ENCODE results near the gene ARG2. TPM values are rescaled to one million over a fixed set of nuclear protein-coding genes. Genes with fewer than 3 reads are reported as not detected.

Gene ARG2
- total RNA-seq, 1 donor from 2014 or later: 1.0 TPM

- H3K27me3 ChIP-seq (ENCODE audit: control insufficient read depth in 3 of 3, insufficient read depth in 3 of 3, low read length in 3 of 3): no peaks in the 10 kb centered on the region
- H3K36me3 ChIP-seq (ENCODE audit: control insufficient read depth in 3 of 3, insufficient read depth in 3 of 3, low read length in 3 of 3): peaks cover 19 to 66% (median 60%) of the 10 kb centered on the region in 3 donors
- no peaks in the 10 kb centered on the region for H3K9me3 ChIP-seq (ENCODE audit: control insufficient read depth in 3 of 3, low read length in 3 of 3)
- H3K9ac ChIP-seq (ENCODE audit: low read depth in 1 of 3, low read length in 3 of 3): no peak overlapping the region
- H3K4me1 ChIP-seq (ENCODE audit: control insufficient read depth in 3 of 3, insufficient read depth in 3 of 3, low read length in 3 of 3): peaks cover 2 to 14% (median 2%) of the 10 kb centered on the region in 3 donors
- no peak overlapping the region for H3K27ac ChIP-seq (ENCODE audit: low read depth, low read length)
- no peak overlapping the region for H3K4me3 ChIP-seq (ENCODE audit: low read length in 3 of 3)
Observed at GRCh38 chr14:67650151-67650550, 30.4 kb downstream of the ARG2 start.

- Histone ChIP-seq H3K4me3 (ENCODE audit: low read length in 3 of 3) (no peak overlapping the region), H3K9ac (ENCODE audit: low read depth in 1 of 3, low read length in 3 of 3) (no peak overlapping the region), H3K27me3 (ENCODE audit: control insufficient read depth in 3 of 3, insufficient read depth in 3 of 3, low read length in 3 of 3) (no peaks in the 10 kb centered on the region), H3K36me3 (ENCODE audit: control insufficient read depth in 3 of 3, insufficient read depth in 3 of 3, low read length in 3 of 3) (peaks cover 19 to 67% (median 58%) of the 10 kb centered on the region in 3 donors), H3K4me1 (ENCODE audit: control insufficient read depth in 3 of 3, insufficient read depth in 3 of 3, low read length in 3 of 3) (peaks cover 0 to 8% (median 2%) of the 10 kb centered on the region in 3 donors), H3K9me3 (ENCODE audit: control insufficient read depth in 3 of 3, low read length in 3 of 3) (no peaks in the 10 kb centered on the region), H3K27ac (ENCODE audit: low read depth, low read length) (no peak overlapping the region)
Observed at GRCh38 chr14:67650694-67651093, 31.0 kb downstream of the ARG2 start.

GRCh38 chr14:67652189-67652588, 32.5 kb downstream of the ARG2 start:
- Histone ChIP-seq H3K4me3 (ENCODE audit: low read length in 3 of 3) (no peak overlapping the region), H3K4me1 (ENCODE audit: control insufficient read depth in 3 of 3, insufficient read depth in 3 of 3, low read length in 3 of 3) (peaks cover 0 to 7% (median 0%) of the 10 kb centered on the region in 3 donors), H3K27me3 (ENCODE audit: control insufficient read depth in 3 of 3, insufficient read depth in 3 of 3, low read length in 3 of 3) (no peaks in the 10 kb centered on the region), H3K9me3 (ENCODE audit: control insufficient read depth in 3 of 3, low read length in 3 of 3) (no peaks in the 10 kb centered on the region), H3K36me3 (ENCODE audit: control insufficient read depth in 3 of 3, insufficient read depth in 3 of 3, low read length in 3 of 3) (peaks cover 21 to 73% (median 58%) of the 10 kb centered on the region in 3 donors), H3K27ac (ENCODE audit: low read depth, low read length) (no peak overlapping the region), H3K9ac (ENCODE audit: low read depth in 1 of 3, low read length in 3 of 3) (no peak overlapping the region)

GRCh38 chr14:67653651-67654280, 34.0 kb downstream of the ARG2 start:
- no peak overlapping the region for H3K4me3 ChIP-seq (ENCODE audit: low read length in 3 of 3)
- H3K27ac ChIP-seq (ENCODE audit: low read depth, low read length): peak overlapping the region; percentile 2
- H3K4me1 ChIP-seq (ENCODE audit: control insufficient read depth in 3 of 3, insufficient read depth in 3 of 3, low read length in 3 of 3): peaks cover 0 to 7% (median 0%) of the 10 kb centered on the region in 3 donors
- H3K27me3 ChIP-seq (ENCODE audit: control insufficient read depth in 3 of 3, insufficient read depth in 3 of 3, low read length in 3 of 3): no peaks in the 10 kb centered on the region
- H3K36me3 ChIP-seq (ENCODE audit: control insufficient read depth in 3 of 3, insufficient read depth in 3 of 3, low read length in 3 of 3): peaks cover 21 to 69% (median 59%) of the 10 kb centered on the region in 3 donors
- no peaks in the 10 kb centered on the region for H3K9me3 ChIP-seq (ENCODE audit: control insufficient read depth in 3 of 3, low read length in 3 of 3)
- H3K9ac ChIP-seq (ENCODE audit: low read depth in 1 of 3, low read length in 3 of 3): no peak overlapping the region

- Histone ChIP-seq H3K27ac (ENCODE audit: low read depth, low read length) (no peak overlapping the region), H3K4me3 (ENCODE audit: low read length in 3 of 3) (no peak overlapping the region), H3K36me3 (ENCODE audit: control insufficient read depth in 3 of 3, insufficient read depth in 3 of 3, low read length in 3 of 3) (peaks cover 0 to 11% (median 9%) of the 10 kb centered on the region in 3 donors), H3K9me3 (ENCODE audit: control insufficient read depth in 3 of 3, low read length in 3 of 3) (no peaks in the 10 kb centered on the region), H3K4me1 (ENCODE audit: control insufficient read depth in 3 of 3, insufficient read depth in 3 of 3, low read length in 3 of 3) (peaks cover 0 to 6% (median 0%) of the 10 kb centered on the region in 3 donors), H3K9ac (ENCODE audit: low read depth in 1 of 3, low read length in 3 of 3) (no peak overlapping the region), H3K27me3 (ENCODE audit: control insufficient read depth in 3 of 3, insufficient read depth in 3 of 3, low read length in 3 of 3) (no peaks in the 10 kb centered on the region)
Observed at GRCh38 chr14:67663633-67664032, 43.9 kb downstream of the ARG2 start.

GRCh38 chr14:67665868-67666267, 46.1 kb downstream of the ARG2 start:
- H3K9ac ChIP-seq (ENCODE audit: low read depth in 1 of 3, low read length in 3 of 3): no peak overlapping the region
- peaks cover 0 to 1% (median 0%) of the 10 kb centered on the region in 3 donors for H3K36me3 ChIP-seq (ENCODE audit: control insufficient read depth in 3 of 3, insufficient read depth in 3 of 3, low read length in 3 of 3)
- peaks cover 0 to 12% (median 0%) of the 10 kb centered on the region in 3 donors for H3K4me1 ChIP-seq (ENCODE audit: control insufficient read depth in 3 of 3, insufficient read depth in 3 of 3, low read length in 3 of 3)
- H3K4me3 ChIP-seq (ENCODE audit: low read length in 3 of 3): no peak overlapping the region
- no peaks in the 10 kb centered on the region for H3K27me3 ChIP-seq (ENCODE audit: control insufficient read depth in 3 of 3, insufficient read depth in 3 of 3, low read length in 3 of 3)
- no peak overlapping the region for H3K27ac ChIP-seq (ENCODE audit: low read depth, low read length)
- H3K9me3 ChIP-seq (ENCODE audit: control insufficient read depth in 3 of 3, low read length in 3 of 3): no peaks in the 10 kb centered on the region

GRCh38 chr14:67666750-67667449, 47.2 kb downstream of the ARG2 start:
- no peaks in the 10 kb centered on the region for H3K9me3 ChIP-seq (ENCODE audit: control insufficient read depth in 3 of 3, low read length in 3 of 3)
- peaks cover 0 to 17% (median 3%) of the 10 kb centered on the region in 3 donors for H3K4me1 ChIP-seq (ENCODE audit: control insufficient read depth in 3 of 3, insufficient read depth in 3 of 3, low read length in 3 of 3)
- no peaks in the 10 kb centered on the region for H3K27me3 ChIP-seq (ENCODE audit: control insufficient read depth in 3 of 3, insufficient read depth in 3 of 3, low read length in 3 of 3)
- H3K27ac ChIP-seq (ENCODE audit: low read depth, low read length): no peak overlapping the region
- no peak overlapping the region for H3K4me3 ChIP-seq (ENCODE audit: low read length in 3 of 3)
- H3K36me3 ChIP-seq (ENCODE audit: control insufficient read depth in 3 of 3, insufficient read depth in 3 of 3, low read length in 3 of 3): no peaks in the 10 kb centered on the region
- H3K9ac ChIP-seq (ENCODE audit: low read depth in 1 of 3, low read length in 3 of 3): no peak overlapping the region

GRCh38 chr14:67668559-67668958, 48.8 kb downstream of the ARG2 start:
- Histone ChIP-seq H3K9ac (ENCODE audit: low read depth in 1 of 3, low read length in 3 of 3) (no peak overlapping the region), H3K27me3 (ENCODE audit: control insufficient read depth in 3 of 3, insufficient read depth in 3 of 3, low read length in 3 of 3) (no peaks in the 10 kb centered on the region), H3K4me1 (ENCODE audit: control insufficient read depth in 3 of 3, insufficient read depth in 3 of 3, low read length in 3 of 3) (peaks cover 11 to 29% (median 14%) of the 10 kb centered on the region in 3 donors), H3K4me3 (ENCODE audit: low read length in 3 of 3) (no peak overlapping the region), H3K9me3 (ENCODE audit: control insufficient read depth in 3 of 3, low read length in 3 of 3) (no peaks in the 10 kb centered on the region), H3K36me3 (ENCODE audit: control insufficient read depth in 3 of 3, insufficient read depth in 3 of 3, low read length in 3 of 3) (no peaks in the 10 kb centered on the region), H3K27ac (ENCODE audit: low read depth, low read length) (no peak overlapping the region)

GRCh38 chr14:67673451-67673850, 53.7 kb downstream of the ARG2 start:
- peak overlapping the region; percentile 98 for H3K27ac ChIP-seq (ENCODE audit: low read depth, low read length)
- H3K9me3 ChIP-seq (ENCODE audit: control insufficient read depth in 3 of 3, low read length in 3 of 3): no peaks in the 10 kb centered on the region
- peaks cover 17 to 30% (median 20%) of the 10 kb centered on the region in 3 donors for H3K4me1 ChIP-seq (ENCODE audit: control insufficient read depth in 3 of 3, insufficient read depth in 3 of 3, low read length in 3 of 3)
- H3K9ac ChIP-seq (ENCODE audit: low read depth in 1 of 3, low read length in 3 of 3): peak overlapping the region; percentile 97 to 98 (median 98)
- H3K4me3 ChIP-seq (ENCODE audit: low read length in 3 of 3): peak overlapping the region; percentile 92 to 99 (median 97)
- H3K27me3 ChIP-seq (ENCODE audit: control insufficient read depth in 3 of 3, insufficient read depth in 3 of 3, low read length in 3 of 3): no peaks in the 10 kb centered on the region
- H3K36me3 ChIP-seq (ENCODE audit: control insufficient read depth in 3 of 3, insufficient read depth in 3 of 3, low read length in 3 of 3): peaks cover 0 to 8% (median 0%) of the 10 kb centered on the region in 3 donors

GRCh38 chr14:67674139-67674479, 54.4 kb downstream of the ARG2 start:
- Histone ChIP-seq H3K27me3 (ENCODE audit: control insufficient read depth in 3 of 3, insufficient read depth in 3 of 3, low read length in 3 of 3) (no peaks in the 10 kb centered on the region), H3K36me3 (ENCODE audit: control insufficient read depth in 3 of 3, insufficient read depth in 3 of 3, low read length in 3 of 3) (peaks cover 0 to 8% (median 2%) of the 10 kb centered on the region in 3 donors), H3K4me3 (ENCODE audit: low read length in 3 of 3) (peak overlapping the region; percentile 92 to 99 (median 97)), H3K9me3 (ENCODE audit: control insufficient read depth in 3 of 3, low read length in 3 of 3) (no peaks in the 10 kb centered on the region), H3K27ac (ENCODE audit: low read depth, low read length) (peak overlapping the region; percentile 98), H3K9ac (ENCODE audit: low read depth in 1 of 3, low read length in 3 of 3) (peak overlapping the region; percentile 97 to 98 (median 98)), H3K4me1 (ENCODE audit: control insufficient read depth in 3 of 3, insufficient read depth in 3 of 3, low read length in 3 of 3) (peaks cover 17 to 30% (median 20%) of the 10 kb centered on the region in 3 donors)
